ENCODE results near the gene TULP4. TPM values are rescaled to one million over a fixed set of nuclear protein-coding genes. Genes with fewer than 3 reads are reported as not detected.
"Not testable (repeated sequence)": the region's sequence is repeated elsewhere in the genome, so short reads cannot be mapped to it uniquely, and the experiment has no call there.

TULP4 gene
- total RNA-seq, 4 donors from 2014 or later, result 129 to 170 (median 156) TPM

DNA sequence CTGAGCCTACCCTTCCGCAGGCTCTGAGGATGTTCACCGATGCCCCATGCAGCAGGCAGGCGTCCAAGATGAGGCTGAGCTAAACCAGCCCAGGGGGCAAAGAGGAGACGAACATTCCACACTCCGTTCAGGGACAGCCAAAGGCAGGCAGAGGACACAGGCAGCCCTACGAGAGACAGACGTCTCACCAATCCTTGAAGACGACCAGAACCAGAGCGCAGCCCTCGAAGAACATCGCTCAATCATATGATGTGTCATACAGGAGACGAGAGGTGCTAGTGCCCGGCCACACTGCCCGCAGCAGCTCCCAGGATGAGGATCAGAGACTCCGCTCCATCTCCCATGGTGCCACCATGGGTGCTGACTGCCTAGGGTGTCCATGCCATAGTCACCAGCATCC, 212.0 kb downstream of the TULP4 start:
- Histone ChIP-seq H3K27me3 (peaks cover 0 to 64% (median 2%) of the 10 kb centered on the region in 4 donors), H3K36me3 (no peaks in the 10 kb centered on the region), H3K4me3 (no peak overlapping the region), H3K4me1 (no peaks in the 10 kb centered on the region), H3K9me3 (peaks cover 0 to 15% (median 5%) of the 10 kb centered on the region in 4 donors), H3K27ac (replicated peaks in 1 of 4) (no peak overlapping the region)
- WGBS, result 90% methylated on average over 15 of the region's 15 CpGs
- intact Hi-C loops (cut with DNase I), result no loop called here
- TF ChIP-seq POLR2AphosphoS5 (IDR thresholded peaks at IDR 0.05), result no peak
- TF ChIP-seq EP300 (IDR thresholded peaks at IDR 0.05), result no peak
- TF ChIP-seq CTCF (IDR thresholded peaks at IDR 0.05), result no peak
- no peak for TF ChIP-seq POLR2A (IDR thresholded peaks at IDR 0.05; ENCODE audit: low read depth)
- no peak for DNase-seq (ENCODE audit: extremely low spot score)

DNA sequence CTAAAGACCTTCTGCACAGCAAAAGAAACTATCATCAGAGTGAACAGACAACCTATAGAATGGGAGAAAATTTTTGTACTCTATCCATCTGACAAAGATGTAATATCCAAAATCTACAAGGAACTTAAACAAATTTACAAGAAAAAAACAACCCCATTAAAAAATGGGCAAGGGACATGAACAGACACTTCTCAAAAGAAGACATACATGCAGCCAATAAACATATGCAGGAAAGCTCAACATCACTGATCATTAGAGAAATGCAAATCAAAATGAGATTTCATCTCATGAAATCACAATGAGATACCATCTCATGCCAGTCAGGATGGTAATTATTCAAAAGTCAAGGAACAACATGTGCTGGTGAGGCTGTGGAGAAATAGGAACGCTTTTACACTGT, 215.6 kb downstream of the TULP4 start:
- DNase-seq (ENCODE audit: extremely low spot score); H3K27ac ChIP-seq (replicated peaks in 1 of 4); intact Hi-C loops (cut with DNase I); H3K4me1 ChIP-seq; H3K36me3 ChIP-seq; H3K4me3 ChIP-seq: not testable (repeated sequence)
- Histone ChIP-seq H3K27me3 (peaks cover 0 to 50% (median 2%) of the 10 kb centered on the region in 4 donors), H3K9me3 (peaks cover 0 to 15% (median 5%) of the 10 kb centered on the region in 4 donors)
- 96% methylated on average over 1 of the region's 1 CpG for WGBS

DNA sequence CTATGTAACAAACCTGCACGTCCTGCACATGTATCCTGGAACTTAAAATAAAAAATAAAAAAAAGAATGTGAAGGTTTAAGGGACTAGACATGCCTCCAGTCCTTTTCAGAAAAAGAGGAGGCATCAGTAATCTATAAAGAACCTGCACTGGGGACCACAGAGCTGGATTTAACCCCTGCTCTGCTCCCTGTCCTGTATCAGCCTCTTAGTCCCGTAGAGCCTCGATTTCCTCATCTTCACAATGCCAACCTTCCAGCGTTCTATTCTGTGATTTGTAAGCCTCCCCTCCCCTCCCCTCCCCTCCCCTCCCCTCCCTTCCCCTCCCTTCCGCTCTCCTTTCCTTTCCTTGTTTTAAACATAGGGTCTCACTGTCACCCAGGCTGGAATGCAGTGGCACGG, 216.6 kb downstream of the TULP4 start:
- Histone ChIP-seq H3K4me1 (no peaks in the 10 kb centered on the region), H3K27ac (replicated peaks in 1 of 4) (no peak overlapping the region), H3K4me3 (no peak overlapping the region), H3K36me3 (no peaks in the 10 kb centered on the region), H3K27me3 (peaks cover 0 to 42% (median 2%) of the 10 kb centered on the region in 4 donors), H3K9me3 (peaks cover 0 to 15% (median 5%) of the 10 kb centered on the region in 4 donors)
- intact Hi-C loops (cut with DNase I), result no loop called here
- TF ChIP-seq POLR2A (IDR thresholded peaks at IDR 0.05; ENCODE audit: low read depth) (no peak), POLR2AphosphoS5 (IDR thresholded peaks at IDR 0.05) (no peak), EP300 (IDR thresholded peaks at IDR 0.05) (no peak), CTCF (IDR thresholded peaks at IDR 0.05) (no peak)
- no peak for DNase-seq (ENCODE audit: extremely low spot score)
- WGBS, result 88% methylated on average over 6 of the region's 6 CpGs

- no peaks in the 10 kb centered on the region for H3K36me3 ChIP-seq
- H3K4me3 ChIP-seq, result no peak overlapping the region
- intact Hi-C loops (cut with DNase I), result no loop called here
- TF ChIP-seq POLR2AphosphoS5 (IDR thresholded peaks at IDR 0.05) (no peak), EP300 (IDR thresholded peaks at IDR 0.05) (no peak), CTCF (IDR thresholded peaks at IDR 0.05) (no peak), POLR2A (IDR thresholded peaks at IDR 0.05; ENCODE audit: low read depth) (no peak)
- no peaks in the 10 kb centered on the region for H3K4me1 ChIP-seq
- H3K27ac ChIP-seq (replicated peaks in 1 of 4), result no peak overlapping the region
- peaks cover 0 to 15% (median 5%) of the 10 kb centered on the region in 4 donors for H3K9me3 ChIP-seq
- no peak for DNase-seq (ENCODE audit: extremely low spot score)
- H3K27me3 ChIP-seq, result peaks cover 0 to 41% (median under 1%) of the 10 kb centered on the region in 4 donors
- WGBS, result 74% methylated on average over 8 of the region's 8 CpGs
Observed at GRCh38 chr6:158529629-158530028, 217.4 kb downstream of the TULP4 start.

- intact Hi-C loops (cut with DNase I), result no loop called here
- Histone ChIP-seq H3K36me3 (no peaks in the 10 kb centered on the region), H3K27me3 (peaks cover 0 to 40% (median 5%) of the 10 kb centered on the region in 4 donors), H3K9me3 (peaks cover 0 to 15% (median 5%) of the 10 kb centered on the region in 4 donors), H3K4me3 (no peak overlapping the region), H3K27ac (replicated peaks in 1 of 4) (no peak overlapping the region), H3K4me1 (peaks cover 4 to 9% (median 6%) of the 10 kb centered on the region in 4 donors)
- no peak for TF ChIP-seq CTCF (IDR thresholded peaks at IDR 0.05)
- no peak for TF ChIP-seq EP300 (IDR thresholded peaks at IDR 0.05)
- TF ChIP-seq POLR2AphosphoS5 (IDR thresholded peaks at IDR 0.05), result no peak
- no peak for TF ChIP-seq POLR2A (IDR thresholded peaks at IDR 0.05; ENCODE audit: low read depth)
- DNase-seq (ENCODE audit: extremely low spot score), result no peak
- 85% methylated on average over 4 of the region's 4 CpGs for WGBS
Observed at GRCh38 chr6:158531566-158531965, 219.3 kb downstream of the TULP4 start.
